Tibial artery (tissue), 4 donors: Measurements from ENCODE around the gene EXOC6B.
A peak's percentile ranks its signal among the peaks of the same experiment; 100 is the strongest.

Experiments used
- DNase-seq, 2 donors: peaks; one replicate each; pipeline ENCODE4 v3.0.0-alpha.2; 2019
- H3K27ac ChIP-seq, 2 donors: fragments of 200-600 bp; sonication (generic) in 1 of 2; 1 replicate in 1 of 2; 2 replicates in 1 of 2; pipeline ENCODE4 v1.5.1; 2018 to 2019; ENCODE audit warnings: mild to moderate bottlenecking in 1 of 2
- H3K27me3 ChIP-seq, 2 donors: fragments of 200-600 bp; sonication (generic) in 1 of 2; one replicate each; pipeline versions ENCODE4 v1.5.1 to v1.6.0; 2016 to 2019
- H3K36me3 ChIP-seq, 3 donors: fragments of 200-600 bp; sonication (generic) in 2 of 3; one replicate each; pipeline ENCODE4 v1.5.1; 2016 to 2019; ENCODE audit warnings: mild to moderate bottlenecking in 2 of 3
- H3K4me1 ChIP-seq, 4 donors: fragments of 200-600 bp; sonication (generic) in 2 of 4; 1 replicate in 3 of 4; 2 replicates in 1 of 4; pipeline ENCODE4 v1.5.1; 2016 to 2019
- H3K4me3 ChIP-seq, 2 donors: fragments of 200-600 bp; sonication (generic) in 1 of 2; 1 replicate in 1 of 2; 2 replicates in 1 of 2; pipeline ENCODE4 v1.5.1; 2018 to 2019; ENCODE audit warnings: mild to moderate bottlenecking in 2 of 2
- H3K9me3 ChIP-seq, 3 donors: fragments of 200-600 bp; sonication (generic) in 1 of 3; one replicate each; pipeline ENCODE4 v1.5.1; 2016 to 2019
- intact Hi-C: fragments of 100-400 bp; cut with DNase I; formaldehyde crosslinking; loops from one replicate; pipeline ENCODE4 v1.15.0; 2023; ENCODE audit warnings: low total_unique reads
- TF ChIP-seq, protein P1 (sequence below), 2 experiments: fragments of 200-600 bp in 1 of 2; fragments of 450-650 bp in 1 of 2; IDR thresholded peaks; one replicate each; pipeline ENCODE4 v1.5.1; 2017 to 2019; ENCODE audit warnings: antibody characterized with exemption in 2 of 2, mild to moderate bottlenecking in 1 of 2, moderate library complexity in 1 of 2

EXOC6B gene

DNA sequence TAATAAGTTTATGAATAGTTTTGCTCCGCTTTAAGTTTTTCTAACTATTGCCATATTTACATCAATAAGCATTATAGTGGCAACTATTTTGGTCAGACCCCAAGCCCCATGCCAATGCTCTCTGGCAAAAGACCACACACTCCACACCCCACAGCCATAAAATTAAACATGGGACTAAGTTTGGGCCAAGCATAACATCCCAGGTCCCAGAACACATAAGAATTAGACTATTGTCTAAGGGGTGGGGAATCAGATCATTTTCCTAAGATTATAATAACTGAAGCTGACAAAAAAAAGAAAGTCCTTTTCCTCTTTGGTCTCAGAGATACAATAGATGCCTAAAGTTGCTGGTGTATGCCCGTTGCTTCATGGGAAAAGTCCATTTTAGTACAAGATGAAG lies 46.3 kb downstream of the EXOC6B start:
- no peak overlapping the region for H3K4me3 ChIP-seq
- TF ChIP-seq, protein P1, sequence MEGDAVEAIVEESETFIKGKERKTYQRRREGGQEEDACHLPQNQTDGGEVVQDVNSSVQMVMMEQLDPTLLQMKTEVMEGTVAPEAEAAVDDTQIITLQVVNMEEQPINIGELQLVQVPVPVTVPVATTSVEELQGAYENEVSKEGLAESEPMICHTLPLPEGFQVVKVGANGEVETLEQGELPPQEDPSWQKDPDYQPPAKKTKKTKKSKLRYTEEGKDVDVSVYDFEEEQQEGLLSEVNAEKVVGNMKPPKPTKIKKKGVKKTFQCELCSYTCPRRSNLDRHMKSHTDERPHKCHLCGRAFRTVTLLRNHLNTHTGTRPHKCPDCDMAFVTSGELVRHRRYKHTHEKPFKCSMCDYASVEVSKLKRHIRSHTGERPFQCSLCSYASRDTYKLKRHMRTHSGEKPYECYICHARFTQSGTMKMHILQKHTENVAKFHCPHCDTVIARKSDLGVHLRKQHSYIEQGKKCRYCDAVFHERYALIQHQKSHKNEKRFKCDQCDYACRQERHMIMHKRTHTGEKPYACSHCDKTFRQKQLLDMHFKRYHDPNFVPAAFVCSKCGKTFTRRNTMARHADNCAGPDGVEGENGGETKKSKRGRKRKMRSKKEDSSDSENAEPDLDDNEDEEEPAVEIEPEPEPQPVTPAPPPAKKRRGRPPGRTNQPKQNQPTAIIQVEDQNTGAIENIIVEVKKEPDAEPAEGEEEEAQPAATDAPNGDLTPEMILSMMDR (IDR thresholded peaks at IDR 0.05): no peak
- no peak for DNase-seq
- H3K4me1 ChIP-seq: peaks cover 0 to 23% (median 4%) of the 10 kb centered on the region in 4 donors
- no peaks in the 10 kb centered on the region for H3K9me3 ChIP-seq
- intact Hi-C loops: no loop called here
- peaks cover 0 to 6% (median 0%) of the 10 kb centered on the region in 3 donors for H3K36me3 ChIP-seq
- H3K27me3 ChIP-seq: no peaks in the 10 kb centered on the region
- H3K27ac ChIP-seq: no peak overlapping the region

DNA sequence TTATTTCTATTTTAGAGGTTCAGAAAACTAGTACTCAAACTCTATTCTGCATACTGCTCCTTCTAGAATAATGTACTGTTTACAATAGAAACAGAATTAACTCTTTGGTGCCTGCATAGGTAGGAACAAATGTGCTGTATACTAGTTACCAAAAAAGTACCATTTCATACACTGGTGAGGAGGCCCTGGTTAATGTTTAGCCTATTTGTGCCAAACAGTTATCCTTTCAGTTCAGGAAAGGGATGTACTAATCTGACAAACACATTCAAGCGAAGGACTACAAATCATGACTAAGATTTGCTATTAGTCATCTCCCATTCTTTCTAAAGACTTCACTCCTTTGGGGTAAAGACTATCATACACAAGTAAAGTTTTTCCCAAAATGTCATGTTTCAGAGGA lies 47.4 kb downstream of the EXOC6B start:
- intact Hi-C loops: no loop called here
- no peaks in the 10 kb centered on the region for H3K27me3 ChIP-seq
- no peak overlapping the region for H3K4me3 ChIP-seq
- peaks cover 0 to 23% (median 4%) of the 10 kb centered on the region in 4 donors for H3K4me1 ChIP-seq
- no peaks in the 10 kb centered on the region for H3K36me3 ChIP-seq
- DNase-seq: no peak
- TF ChIP-seq, protein P1 (IDR thresholded peaks at IDR 0.05): no peak
- H3K9me3 ChIP-seq: no peaks in the 10 kb centered on the region
- H3K27ac ChIP-seq: no peak overlapping the region

- H3K27ac ChIP-seq: no peak overlapping the region
- no peaks in the 10 kb centered on the region for H3K4me1 ChIP-seq
- no peaks in the 10 kb centered on the region for H3K9me3 ChIP-seq
- intact Hi-C loops: loop anchor here (2.0 kb wide), 1 partner anchor 92 kb away; no protein-coding TSS in a partner anchor
- TF ChIP-seq, protein P1 (IDR thresholded peaks at IDR 0.05): peak; percentile 87 to 90
- no peaks in the 10 kb centered on the region for H3K27me3 ChIP-seq
- H3K4me3 ChIP-seq: no peak overlapping the region
- no peaks in the 10 kb centered on the region for H3K36me3 ChIP-seq
- DNase-seq: peak in 1 of 2 donors; percentile 64
Measured at GRCh38 chr2:72770879-72771461, 54.9 kb downstream of the EXOC6B start.

GRCh38 chr2:72765997-72766609 lies 59.7 kb downstream of the EXOC6B start:
- intact Hi-C loops: no loop called here
- Histone ChIP-seq H3K4me3 (no peak overlapping the region), H3K27me3 (no peaks in the 10 kb centered on the region), H3K9me3 (peaks cover 0 to 11% (median 5%) of the 10 kb centered on the region in 3 donors), H3K27ac (no peak overlapping the region), H3K36me3 (peaks cover 0 to 16% (median 7%) of the 10 kb centered on the region in 3 donors), H3K4me1 (no peaks in the 10 kb centered on the region)
- TF ChIP-seq, protein P1 (IDR thresholded peaks at IDR 0.05): no peak
- DNase-seq: no peak

- TF ChIP-seq, protein P1 (IDR thresholded peaks at IDR 0.05): no peak
- Histone ChIP-seq H3K9me3 (peaks cover 0 to 11% (median 5%) of the 10 kb centered on the region in 3 donors), H3K4me1 (peaks cover 0 to 3% (median 0%) of the 10 kb centered on the region in 4 donors), H3K27ac (no peak overlapping the region), H3K36me3 (peaks cover 0 to 16% (median 7%) of the 10 kb centered on the region in 3 donors), H3K4me3 (no peak overlapping the region), H3K27me3 (no peaks in the 10 kb centered on the region)
- intact Hi-C loops: no loop called here
- DNase-seq: no peak
Measured at GRCh38 chr2:72762276-72762675, 63.6 kb downstream of the EXOC6B start.
